SU-DHL-6 (cell line): ENCODE measurements around the gene HCRTR1.

Experiments used
- EZH2phosphoT487 ChIP-seq: fragments of 200-600 bp; sonication (generic), shearing (Covaris generic); conservative IDR thresholded peaks from 2 replicates; pipeline ENCODE4 v1.6.1; 2018; ENCODE audit warnings: mild to moderate bottlenecking, antibody characterized with exemption, low read length, moderate library complexity, mixed read lengths
- TF ChIP-seq, protein P1 (sequence below): fragments of 200-600 bp; sonication (generic); IDR thresholded peaks from one replicate; pipeline ENCODE4 v1.5.1; 2017; ENCODE audit warnings: antibody characterized with exemption, mild to moderate bottlenecking, low read length, moderate library complexity; ENCODE audit not compliant: insufficient read depth, poor library complexity, severe bottlenecking

DNA sequence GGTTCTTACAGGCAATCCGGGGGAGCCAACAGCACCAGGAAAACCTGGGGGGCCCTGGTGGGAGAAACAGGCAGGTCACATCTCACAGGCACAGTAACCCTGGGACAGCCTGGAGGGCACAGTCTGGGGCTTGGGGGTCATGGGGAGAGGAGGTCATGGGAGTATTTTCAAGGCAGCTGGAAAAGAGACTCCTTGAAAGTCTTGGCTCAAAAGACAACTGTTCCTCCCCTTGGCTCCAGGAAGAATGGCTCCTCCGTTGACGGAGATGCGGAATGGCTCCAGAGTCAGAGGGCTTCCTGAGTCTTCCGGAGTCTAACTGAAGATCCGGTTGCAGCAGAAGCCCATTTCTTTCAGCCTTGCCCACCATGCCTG is 53.1 kb downstream of the HCRTR1 start:
- TF ChIP-seq, protein P1, sequence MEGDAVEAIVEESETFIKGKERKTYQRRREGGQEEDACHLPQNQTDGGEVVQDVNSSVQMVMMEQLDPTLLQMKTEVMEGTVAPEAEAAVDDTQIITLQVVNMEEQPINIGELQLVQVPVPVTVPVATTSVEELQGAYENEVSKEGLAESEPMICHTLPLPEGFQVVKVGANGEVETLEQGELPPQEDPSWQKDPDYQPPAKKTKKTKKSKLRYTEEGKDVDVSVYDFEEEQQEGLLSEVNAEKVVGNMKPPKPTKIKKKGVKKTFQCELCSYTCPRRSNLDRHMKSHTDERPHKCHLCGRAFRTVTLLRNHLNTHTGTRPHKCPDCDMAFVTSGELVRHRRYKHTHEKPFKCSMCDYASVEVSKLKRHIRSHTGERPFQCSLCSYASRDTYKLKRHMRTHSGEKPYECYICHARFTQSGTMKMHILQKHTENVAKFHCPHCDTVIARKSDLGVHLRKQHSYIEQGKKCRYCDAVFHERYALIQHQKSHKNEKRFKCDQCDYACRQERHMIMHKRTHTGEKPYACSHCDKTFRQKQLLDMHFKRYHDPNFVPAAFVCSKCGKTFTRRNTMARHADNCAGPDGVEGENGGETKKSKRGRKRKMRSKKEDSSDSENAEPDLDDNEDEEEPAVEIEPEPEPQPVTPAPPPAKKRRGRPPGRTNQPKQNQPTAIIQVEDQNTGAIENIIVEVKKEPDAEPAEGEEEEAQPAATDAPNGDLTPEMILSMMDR = no peak
- no peak for TF ChIP-seq EZH2phosphoT487
